Hypothalamus (tissue), 51 donors: ENCODE measurements around the gene ZNF749.
A peak's percentile ranks its signal among the peaks of the same experiment; 100 is the strongest.

Experiments
- DNase-seq, 51 donors: peaks; one replicate each; lab custom pipeline; 2025; lab: John Stamatoyannopoulos, UW

ZNF749 gene

GRCh38 chr19:57435062-57435978 lies at the start of gene ZNF749:
TSS of gene ZNF749 (plus strand) at chr19:57435325. CDS start at chr19:57435579, 254 bp downstream.
- DNase-seq: peak; percentile 53 to 100 (median 94)

- no peak for DNase-seq
These were observed 45.9 kb upstream of the ZNF749 start for GRCh38 chr19:57389194-57389729.

- DNase-seq: peak; percentile 72 to 99 (median 95)
These were observed 45.2 kb upstream of the ZNF749 start, which contains the start of gene ZNF548 for GRCh38 chr19:57389730-57390598. TSS of gene ZNF548 (plus strand) at chr19:57389854. CDS start at chr19:57390100, 246 bp downstream.

- DNase-seq: no peak
These were observed 39.4 kb upstream of the ZNF749 start for GRCh38 chr19:57395710-57396109.

- DNase-seq: no peak
These were observed 36.3 kb upstream of the ZNF749 start for GRCh38 chr19:57398868-57399267.

GRCh38 chr19:57403737-57404563 lies 31.2 kb upstream of the ZNF749 start:
- no peak for DNase-seq

- DNase-seq: peak in 32 of 51 donors; percentile 0 to 46 (median 10)
These were observed 28.5 kb upstream of the ZNF749 start for GRCh38 chr19:57406516-57407123.

GRCh38 chr19:57410877-57411671 lies 24.1 kb upstream of the ZNF749 start, which contains the start of gene ZNF17:
TSS of gene ZNF17 (plus strand) at chr19:57411161. CDS start at chr19:57413616, 2,455 bp downstream.
- peak; percentile 35 to 96 (median 88) for DNase-seq

GRCh38 chr19:57419439-57419838 lies 15.7 kb upstream of the ZNF749 start:
- no peak for DNase-seq

GRCh38 chr19:57421037-57421436 lies 14.1 kb upstream of the ZNF749 start:
- DNase-seq: no peak

- DNase-seq: no peak
These were observed 601 bp upstream of the ZNF749 start for GRCh38 chr19:57434386-57435061.

- DNase-seq: no peak
These were observed 1.3 kb downstream of the ZNF749 start for GRCh38 chr19:57436417-57436816.

- DNase-seq: peak in 1 of 51 donors; percentile 2
These were observed 2.8 kb downstream of the ZNF749 start for GRCh38 chr19:57437931-57438330.

GRCh38 chr19:57438925-57439324 lies 3.8 kb downstream of the ZNF749 start:
- no peak for DNase-seq

- no peak for DNase-seq
These were observed 7.0 kb downstream of the ZNF749 start for GRCh38 chr19:57441979-57442752.

- DNase-seq: no peak
These were observed 8.1 kb downstream of the ZNF749 start for GRCh38 chr19:57443121-57443696.

- no peak for DNase-seq
These were observed 17.2 kb downstream of the ZNF749 start for GRCh38 chr19:57452307-57452706.
